MM.1S (cell line): ENCODE data around the gene RPA3.

Experiments used
- DNase-seq: peaks from one replicate; pipeline ENCODE4 v3.0.0-alpha.2; 2015
- H2AFZ ChIP-seq: fragments of 300-600 bp; sonication (generic); 2 replicates; pipeline ENCODE4 v1.6.0; 2016; ENCODE audit warnings: antibody characterized with exemption, low read length
- H3F3A ChIP-seq: fragments of 300-600 bp; sonication (generic); 2 replicates; pipeline ENCODE4 v1.6.1; 2016; ENCODE audit warnings: mild to moderate bottlenecking, antibody characterized with exemption, low read length, moderate library complexity, mixed read lengths; ENCODE audit not compliant: insufficient read depth
- H3K27ac ChIP-seq: fragments of 300-600 bp; sonication (generic); 2 replicates; pipeline ENCODE4 v1.5.1; 2016; ENCODE audit warnings: mild to moderate bottlenecking, low read length
- H3K27me3 ChIP-seq: fragments of 300-600 bp; sonication (generic); replicated peaks from 2 replicates; pipeline ENCODE4 v1.6.0; 2016; ENCODE audit warnings: low read length; ENCODE audit not compliant: insufficient read depth
- H3K36me3 ChIP-seq: fragments of 300-600 bp; sonication (generic); replicated peaks from 2 replicates; pipeline ENCODE4 v1.6.1; 2016; ENCODE audit warnings: mild to moderate bottlenecking, low read length, mixed read lengths; ENCODE audit not compliant: insufficient read depth
- H3K4me1 ChIP-seq: fragments of 300-600 bp; sonication (generic); 2 replicates; pipeline ENCODE4 v1.6.1; 2016; ENCODE audit warnings: low read length, mixed read lengths
- H3K4me2 ChIP-seq: fragments of 300-600 bp; sonication (generic); 2 replicates; pipeline ENCODE4 v1.6.0; 2016; ENCODE audit warnings: low read depth, low read length
- H3K4me3 ChIP-seq: fragments of 300-600 bp; sonication (generic); 2 replicates; pipeline ENCODE4 v1.5.1; 2016; ENCODE audit warnings: low read length, mixed read lengths
- H3K79me2 ChIP-seq: fragments of 300-600 bp; sonication (generic); 2 replicates; pipeline ENCODE4 v1.6.1; 2016; ENCODE audit warnings: mixed run types, low read length, mixed read lengths
- H3K9ac ChIP-seq: fragments of 300-600 bp; sonication (generic); 2 replicates; pipeline ENCODE4 v1.6.1; 2016; ENCODE audit warnings: low read length, mixed read lengths
- H3K9me2 ChIP-seq: fragments of 300-600 bp; sonication (generic); replicated peaks from 2 replicates; pipeline ENCODE4 v1.6.1; 2016; ENCODE audit warnings: mild to moderate bottlenecking, low read length, mixed read lengths; ENCODE audit not compliant: insufficient read depth
- H3K9me3 ChIP-seq: fragments of 300-600 bp; sonication (generic); replicated peaks from 2 replicates; pipeline ENCODE4 v1.6.1; 2016; ENCODE audit warnings: mild to moderate bottlenecking, low read length, mixed read lengths; ENCODE audit not compliant: insufficient read depth
- H4K20me1 ChIP-seq: fragments of 300-600 bp; sonication (generic); 2 replicates; pipeline ENCODE4 v1.6.1; 2016; ENCODE audit warnings: mild to moderate bottlenecking, low read length, moderate library complexity, mixed read lengths; ENCODE audit not compliant: insufficient read depth
- CTCF ChIP-seq: fragments of 300-600 bp; sonication (generic); IDR thresholded peaks from 2 replicates; pipeline ENCODE4 v1.5.1; 2016; ENCODE audit warnings: antibody characterized with exemption, low read length, mixed read lengths
- EZH2 ChIP-seq: fragments of 300-600 bp; sonication (generic); optimal IDR thresholded peaks from 2 replicates; pipeline ENCODE3; 2017; ENCODE audit warnings: low read depth, mild to moderate bottlenecking, antibody characterized with exemption, low read length, mixed read lengths
- EZH2phosphoT487 ChIP-seq: fragments of 300-600 bp; sonication (generic); IDR thresholded peaks from 2 replicates; pipeline ENCODE4 v1.6.1; 2018; ENCODE audit warnings: antibody characterized with exemption, low read length

Gene RPA3

GRCh38 chr7:7609330-7609729 is 109.1 kb downstream of the RPA3 start:
- TF ChIP-seq CTCF, result no peak
- H2AFZ ChIP-seq, result no peak overlapping the region
- H3K27ac ChIP-seq, result no peak overlapping the region
- no peaks in the 10 kb centered on the region for H3K27me3 ChIP-seq
- H3K79me2 ChIP-seq, result no peaks in the 10 kb centered on the region
- H3K9me2 ChIP-seq, result no peaks in the 10 kb centered on the region
- no peak overlapping the region for H3K9ac ChIP-seq
- H3K4me3 ChIP-seq, result no peak overlapping the region
- no peaks in the 10 kb centered on the region for H3F3A ChIP-seq
- H4K20me1 ChIP-seq, result no peaks in the 10 kb centered on the region
- no peaks in the 10 kb centered on the region for H3K9me3 ChIP-seq
- DNase-seq, result no peak
- H3K4me1 ChIP-seq, result no peaks in the 10 kb centered on the region
- no peaks in the 10 kb centered on the region for H3K36me3 ChIP-seq
- no peak overlapping the region for H3K4me2 ChIP-seq

GRCh38 chr7:7607010-7607409 is 111.4 kb downstream of the RPA3 start:
- no peak overlapping the region for H3K27ac ChIP-seq
- H4K20me1 ChIP-seq, result no peaks in the 10 kb centered on the region
- H3K9ac ChIP-seq, result no peak overlapping the region
- H3K4me1 ChIP-seq, result no peaks in the 10 kb centered on the region
- no peak overlapping the region for H2AFZ ChIP-seq
- no peaks in the 10 kb centered on the region for H3K9me2 ChIP-seq
- no peak for TF ChIP-seq CTCF
- no peak for TF ChIP-seq EZH2
- no peak for TF ChIP-seq EZH2phosphoT487
- no peak for DNase-seq
- no peaks in the 10 kb centered on the region for H3K9me3 ChIP-seq
- H3K4me3 ChIP-seq, result no peak overlapping the region
- no peak overlapping the region for H3K4me2 ChIP-seq
- H3K27me3 ChIP-seq, result no peaks in the 10 kb centered on the region
- no peaks in the 10 kb centered on the region for H3K79me2 ChIP-seq
- no peaks in the 10 kb centered on the region for H3K36me3 ChIP-seq
- H3F3A ChIP-seq, result no peaks in the 10 kb centered on the region

GRCh38 chr7:7596176-7596575 is 122.2 kb downstream of the RPA3 start:
- Histone ChIP-seq H3F3A (no peaks in the 10 kb centered on the region), H4K20me1 (no peaks in the 10 kb centered on the region), H3K27ac (no peak overlapping the region), H3K4me1 (no peaks in the 10 kb centered on the region), H3K79me2 (no peaks in the 10 kb centered on the region), H2AFZ (no peak overlapping the region), H3K4me3 (no peak overlapping the region), H3K9me2 (no peaks in the 10 kb centered on the region), H3K9ac (no peak overlapping the region), H3K36me3 (0 out of 2 replicates have a peak, but pooled peaks cover 8% of the 10 kb centered on the region), H3K9me3 (no peaks in the 10 kb centered on the region), H3K4me2 (no peak overlapping the region), H3K27me3 (no peaks in the 10 kb centered on the region)
- no peak for DNase-seq
- no peak for TF ChIP-seq CTCF

- Histone ChIP-seq H3K9me3 (no peaks in the 10 kb centered on the region), H4K20me1 (no peaks in the 10 kb centered on the region), H3K9me2 (no peaks in the 10 kb centered on the region), H3K79me2 (no peaks in the 10 kb centered on the region), H3K4me2 (no peak overlapping the region), H3K4me3 (no peak overlapping the region), H3F3A (no peaks in the 10 kb centered on the region), H3K4me1 (no peaks in the 10 kb centered on the region), H3K27ac (no peak overlapping the region), H3K36me3 (0 out of 2 replicates have a peak, but pooled peaks cover 8% of the 10 kb centered on the region), H3K27me3 (no peaks in the 10 kb centered on the region), H2AFZ (no peak overlapping the region), H3K9ac (no peak overlapping the region)
- peak; percentile 35 for DNase-seq
- peak; percentile 36 for TF ChIP-seq CTCF
- TF ChIP-seq EZH2, result no peak
Measured at GRCh38 chr7:7595451-7595850, 123.0 kb downstream of the RPA3 start.
